GM12864 (cell line): ENCODE data around the gene CLPSL1.

ENCODE experiments used
- DNase-seq: peaks from one replicate; pipeline ENCODE4 v3.0.0-alpha.2; 2011; ENCODE audit warnings: low read depth
- H3K4me3 ChIP-seq: 2 replicates; pipeline ENCODE4 v1.5.1; 2011; ENCODE audit warnings: mild to moderate bottlenecking, low read depth, low read length, control low read depth
- CTCF ChIP-seq: IDR thresholded peaks from 2 replicates; pipeline ENCODE4 v1.5.1; 2011; ENCODE audit warnings: low read depth, mild to moderate bottlenecking, moderate library complexity, low read length, control low read depth, inconsistent platforms; ENCODE audit errors: missing control alignments

Gene CLPSL1

GRCh38 chr6:35776364-35777215, 4.2 kb upstream of the CLPSL1 start, which contains the start of gene CLPSL2:
TSS of gene CLPSL2 (plus strand) at chr6:35776598. CDS start at chr6:35776619, 21 bp downstream.
- H3K4me3 ChIP-seq, result peak within 1 kb of the TSS; percentile 12
- no peak for TF ChIP-seq CTCF
- DNase-seq, result no peak

GRCh38 chr6:35777356-35778102, 3.3 kb upstream of the CLPSL1 start:
- H3K4me3 ChIP-seq, result no peak overlapping the region

GRCh38 chr6:35778437-35778836, 2.4 kb upstream of the CLPSL1 start:
- no peak for DNase-seq
- no peak for TF ChIP-seq CTCF
- H3K4me3 ChIP-seq, result no peak overlapping the region

More at GRCh38 chr6:35777356-35778102, 3.3 kb upstream of the CLPSL1 start:
- no peak for TF ChIP-seq CTCF
- DNase-seq, result no peak

- no peak for DNase-seq
- H3K4me3 ChIP-seq, result no peak overlapping the region
- no peak for TF ChIP-seq CTCF
Measured at GRCh38 chr6:35781290-35781689, 471 bp downstream of the CLPSL1 start.

- DNase-seq, result no peak
- no peak for TF ChIP-seq CTCF
- no peak overlapping the region for H3K4me3 ChIP-seq
Measured at GRCh38 chr6:35782424-35782823, 1.6 kb downstream of the CLPSL1 start.

GRCh38 chr6:35784200-35784599, 3.4 kb downstream of the CLPSL1 start:
- H3K4me3 ChIP-seq, result no peak overlapping the region
- no peak for DNase-seq
- TF ChIP-seq CTCF, result no peak

- no peak for DNase-seq
- H3K4me3 ChIP-seq, result no peak overlapping the region
- no peak for TF ChIP-seq CTCF
Measured at GRCh38 chr6:35786272-35786671, 5.5 kb downstream of the CLPSL1 start.
